Hematopoietic multipotent progenitor cell treated with erythropoietin and hydrocortisone succinate and interleukin-3 and kit ligand, for 4 days (in vitro differentiated cells): ENCODE measurements around the gene PJA2.
A peak's percentile ranks its signal among the peaks of the same experiment; 100 is the strongest.
"Not testable (repeated sequence)": the region's sequence is repeated elsewhere in the genome, so short reads cannot be mapped to it uniquely, and the experiment has no call there.

ENCODE experiments used
- DNase-seq: peaks from one replicate; pipeline ENCODE4 v3.0.0-alpha.2; 2015

The PJA2 gene

GRCh38 chr5:109300367-109300766 lies 109.4 kb downstream of the PJA2 start:
- no peak for DNase-seq

- DNase-seq: no peak
These were observed 110.2 kb downstream of the PJA2 start for GRCh38 chr5:109299557-109299956.

- DNase-seq: no peak
These were observed 111.0 kb downstream of the PJA2 start for GRCh38 chr5:109298794-109299193.

- DNase-seq: no peak
These were observed 111.9 kb downstream of the PJA2 start for GRCh38 chr5:109297900-109298299.

- DNase-seq: peak; percentile 2
These were observed 118.7 kb downstream of the PJA2 start for GRCh38 chr5:109291090-109291489.

- no peak for DNase-seq
These were observed 119.5 kb downstream of the PJA2 start for GRCh38 chr5:109290231-109290630.

- DNase-seq: not testable (repeated sequence)
These were observed 123.1 kb downstream of the PJA2 start for GRCh38 chr5:109286628-109287027.
